Measurements from ENCODE around the gene KHDC4. TPM values are rescaled to one million over a fixed set of nuclear protein-coding genes. Genes with fewer than 3 reads are reported as not detected.

Gene KHDC4
- total RNA-seq, 4 donors from 2014 or later: 12.4 to 48.1 (median 33.9) TPM

GRCh38 chr1:155925506-155925905 lies 8.7 kb downstream of the KHDC4 start:
- no peak for DNase-seq
- no peak overlapping the region for H3K27ac ChIP-seq
- H3K36me3 ChIP-seq: peaks cover 37 to 100% (median 68%) of the 10 kb centered on the region in 3 donors
- no peaks in the 10 kb centered on the region for H3K27me3 ChIP-seq
- intact Hi-C loops (cut with DNase I): no loop called here
- peaks cover 0 to 27% (median 5%) of the 10 kb centered on the region in 3 donors for H3K4me1 ChIP-seq
- H3K4me3 ChIP-seq: no peak overlapping the region
- WGBS, 2 donors: 69 to 89% methylated on average over 2 of the region's 2 CpGs
- no peaks in the 10 kb centered on the region for H3K9me3 ChIP-seq
- TF ChIP-seq CTCF (IDR thresholded peaks at IDR 0.05) (no peak), POLR2A (IDR thresholded peaks at IDR 0.05) (no peak)

GRCh38 chr1:155920717-155921116 lies 13.5 kb downstream of the KHDC4 start:
- DNase-seq: no peak
- Histone ChIP-seq H3K27ac (no peak overlapping the region), H3K27me3 (no peaks in the 10 kb centered on the region), H3K4me3 (no peak overlapping the region), H3K9me3 (no peaks in the 10 kb centered on the region), H3K36me3 (peaks cover 28 to 100% (median 73%) of the 10 kb centered on the region in 3 donors), H3K4me1 (peaks cover 0 to 11% (median 0%) of the 10 kb centered on the region in 3 donors)
- WGBS, 2 donors: 86 to 90% methylated on average over 3 of the region's 3 CpGs
- TF ChIP-seq CTCF (IDR thresholded peaks at IDR 0.05): no peak
- no peak for TF ChIP-seq POLR2A (IDR thresholded peaks at IDR 0.05)
- intact Hi-C loops (cut with DNase I): no loop called here

DNA sequence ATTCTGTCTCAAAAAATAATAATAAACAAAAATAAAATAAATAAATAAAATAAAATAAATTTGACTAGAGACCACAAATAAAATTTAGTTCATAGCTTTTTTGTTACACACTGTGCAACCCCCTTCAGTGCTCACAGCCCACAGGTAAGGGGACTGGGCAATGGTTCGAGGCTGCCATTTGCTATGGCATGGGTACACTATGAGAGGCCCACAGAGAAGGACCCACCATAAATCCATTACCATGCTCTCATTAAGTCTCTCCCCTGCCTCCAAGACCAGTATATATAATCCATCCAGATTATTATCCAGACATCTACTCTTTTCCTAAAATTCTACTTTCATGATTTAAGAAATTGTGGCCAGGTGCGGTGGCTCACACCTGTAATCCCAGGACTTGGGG lies 14.4 kb downstream of the KHDC4 start:
- H3K36me3 ChIP-seq: peaks cover 27 to 100% (median 70%) of the 10 kb centered on the region in 3 donors
- no peak for TF ChIP-seq CTCF (IDR thresholded peaks at IDR 0.05)
- TF ChIP-seq POLR2A (IDR thresholded peaks at IDR 0.05): no peak
- WGBS, 2 donors: 97 to 98% methylated on average over 2 of the region's 2 CpGs
- H3K27ac ChIP-seq: no peak overlapping the region
- intact Hi-C loops (cut with DNase I): no loop called here
- peaks cover 0 to 11% (median 0%) of the 10 kb centered on the region in 3 donors for H3K4me1 ChIP-seq
- H3K27me3 ChIP-seq: no peaks in the 10 kb centered on the region
- no peak for DNase-seq
- H3K4me3 ChIP-seq: no peak overlapping the region
- no peaks in the 10 kb centered on the region for H3K9me3 ChIP-seq

DNA sequence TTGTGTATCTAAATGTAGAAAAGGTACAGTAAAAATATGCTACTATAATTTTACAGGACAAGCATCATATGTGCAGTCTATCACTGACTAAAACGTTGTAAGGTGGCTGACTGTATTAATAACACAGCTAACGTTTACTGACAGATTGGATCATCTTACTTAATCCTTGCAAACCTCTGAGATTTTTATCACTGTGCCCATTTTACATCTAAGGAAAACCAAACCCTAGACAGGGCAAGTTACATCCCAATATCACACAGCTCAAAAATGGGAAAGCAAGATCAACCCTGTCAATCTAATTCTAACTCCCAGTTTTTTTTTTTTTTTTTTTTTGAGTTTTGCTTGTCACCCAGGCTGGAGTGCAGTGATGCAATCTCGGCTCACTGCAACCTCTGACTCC lies 15.6 kb downstream of the KHDC4 start:
- no peak for DNase-seq
- Histone ChIP-seq H3K4me1 (peaks cover 0 to 5% (median 0%) of the 10 kb centered on the region in 3 donors), H3K4me3 (no peak overlapping the region), H3K27me3 (no peaks in the 10 kb centered on the region), H3K27ac (no peak overlapping the region), H3K36me3 (peaks cover 19 to 100% (median 69%) of the 10 kb centered on the region in 3 donors), H3K9me3 (no peaks in the 10 kb centered on the region)
- TF ChIP-seq CTCF (IDR thresholded peaks at IDR 0.05) (no peak), POLR2A (IDR thresholded peaks at IDR 0.05) (no peak)
- WGBS, 2 donors: 67 to 73% methylated on average over 3 of the region's 3 CpGs
- intact Hi-C loops (cut with DNase I): no loop called here

DNA sequence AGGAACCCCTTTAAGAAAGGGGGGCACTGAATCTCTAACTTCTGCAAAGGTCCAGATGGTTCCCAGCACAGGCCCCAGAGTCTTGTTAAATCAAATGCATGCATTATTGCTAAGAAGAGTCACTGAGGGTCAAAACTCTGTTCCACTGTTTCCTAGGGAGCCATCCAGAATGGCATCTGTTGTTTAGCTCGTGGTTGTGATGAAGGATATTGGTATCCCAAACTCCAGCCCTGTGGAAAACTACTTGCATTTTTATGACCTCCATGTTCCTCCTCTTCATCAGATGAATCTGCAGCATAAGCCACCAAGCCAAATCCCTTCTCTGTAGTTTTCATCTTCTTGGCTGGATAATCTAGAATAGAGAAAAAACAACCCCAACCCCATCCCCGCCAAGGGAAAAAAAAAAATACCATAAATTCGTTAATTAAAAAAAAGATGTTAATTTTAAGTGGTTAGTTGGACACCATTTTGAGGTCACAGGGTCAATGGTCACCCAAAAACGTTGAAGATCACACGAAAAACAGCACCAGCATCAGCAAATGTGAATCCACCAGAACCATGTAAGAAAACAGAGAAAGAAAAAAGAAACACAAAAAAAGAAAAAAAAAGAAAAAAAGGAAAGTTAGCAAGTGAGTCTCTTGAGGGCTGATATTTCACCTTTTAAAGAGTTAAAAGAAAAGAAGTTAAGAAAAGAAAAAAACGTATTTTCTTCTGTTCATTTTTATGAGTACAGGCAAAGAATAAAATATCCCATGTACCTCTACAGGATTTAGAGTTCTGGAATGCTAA lies 20.1 kb downstream of the KHDC4 start:
- Histone ChIP-seq H3K36me3 (peaks cover 5 to 78% (median 45%) of the 10 kb centered on the region in 3 donors), H3K4me3 (no peak overlapping the region), H3K9me3 (no peaks in the 10 kb centered on the region), H3K27ac (no peak overlapping the region), H3K4me1 (peaks cover 9 to 25% (median 11%) of the 10 kb centered on the region in 3 donors), H3K27me3 (no peaks in the 10 kb centered on the region)
- WGBS, 2 donors: 69 to 70% methylated on average over 5 to 6 of the region's 6 CpGs
- intact Hi-C loops (cut with DNase I): no loop called here
- no peak for DNase-seq
- no peak for TF ChIP-seq CTCF (IDR thresholded peaks at IDR 0.05)
- TF ChIP-seq POLR2A (IDR thresholded peaks at IDR 0.05): no peak
